Kidney (tissue), 14 donors: ENCODE measurements around the gene CYP11A1. TPM values are rescaled to one million over a fixed set of nuclear protein-coding genes. Genes with fewer than 3 reads are reported as not detected.
A peak's percentile ranks its signal among the peaks of the same experiment; 100 is the strongest.

Source experiments
- DNase-seq, 5 donors: peaks; one replicate each; pipeline ENCODE4 v3.0.0-alpha.2; 2013 to 2020
- FAIRE-seq: peaks from 2 replicates; lab custom pipeline; 2012; peaks lifted over from hg19 to GRCh38; lab: Jason Lieb, UNC
- H3K27ac ChIP-seq, 2 donors: one replicate each; pipeline ENCODE4 v1.7.0; 2013; ENCODE audit warnings: low read depth in 2 of 2, low read length in 2 of 2, inconsistent platforms in 1 of 2
- H3K27me3 ChIP-seq: one replicate; pipeline ENCODE4 v1.7.1; 2013; ENCODE audit warnings: low read length, inconsistent platforms; ENCODE audit not compliant: control insufficient read depth, insufficient read depth
- H3K36me3 ChIP-seq, 3 donors: one replicate each; pipeline versions ENCODE4 v1.7.0 to v1.7.1; 2013; ENCODE audit warnings: low read length in 3 of 3, control low read depth in 1 of 3, inconsistent platforms in 1 of 3; ENCODE audit not compliant: insufficient read depth in 3 of 3, control insufficient read depth in 2 of 3
- H3K4me1 ChIP-seq, 3 donors: one replicate each; pipeline versions ENCODE4 v1.7.0 to v1.7.1; 2013; ENCODE audit warnings: low read length in 3 of 3, inconsistent platforms in 1 of 3, low read depth in 1 of 3; ENCODE audit not compliant: control insufficient read depth in 2 of 3, insufficient read depth in 2 of 3
- H3K4me3 ChIP-seq, 3 donors: one replicate each; pipeline versions ENCODE4 v1.7.0 to v1.8.1; 2013; ENCODE audit warnings: low read length in 3 of 3, control low read depth in 1 of 3, inconsistent platforms in 1 of 3
- H3K9ac ChIP-seq, 3 donors: one replicate each; pipeline versions ENCODE4 v1.7.0 to v1.7.1; 2013; ENCODE audit warnings: low read length in 3 of 3, control low read depth in 1 of 3, inconsistent platforms in 1 of 3
- H3K9me3 ChIP-seq, 3 donors: one replicate each; pipeline versions ENCODE4 v1.7.0 to v1.7.1; 2013; ENCODE audit warnings: low read length in 3 of 3, control low read depth in 1 of 3, inconsistent platforms in 1 of 3; ENCODE audit not compliant: control insufficient read depth in 2 of 3, insufficient read depth in 1 of 3
- CTCF ChIP-seq: IDR thresholded peaks from 3 replicates; pipeline ENCODE4 v1.5.1; 2012; ENCODE audit warnings: mild to moderate bottlenecking, moderate library complexity, borderline replicate concordance; ENCODE audit not compliant: insufficient read depth; ENCODE audit errors: extremely low read depth
- intact Hi-C: fragments of 100-400 bp; cut with DNase I; formaldehyde crosslinking; loops from one replicate; pipeline ENCODE4 v1.11.1; 2022
- polyA plus RNA-seq: library from polyadenylated mRNA; stranded (reverse); fragments of 350-450 nt; fragmentation: Illumina TruSeq; extraction: RNeasy Lipid Tissue Mini Kit (QIAGEN cat#74804); gene quantifications from one replicate; pipeline ENCODE4 v1.2.3, GENCODE V29; 2014; ENCODE audit warnings: low read depth, low replicate concordance; ENCODE audit not compliant: insufficient read depth
- total RNA-seq: library from RNA; stranded (reverse); fragmentation: NEBNext Ultra II Directional; extraction: Animal tissue kit (Norgen Biotek cat#: 25700); gene quantifications from one replicate; pipeline ENCODE4 v1.2.1, GENCODE V29; 2021
- donor health status: control.
- donor health status: control.
- donor health status: control.
- donor health status: control.
- donor health status: control.
- donor health status: DM: yes; HTN: yes; CAD: no.
- donor health status: Normal renal cell carcinoma (clear cell type).

Gene CYP11A1
- total and polyA plus RNA-seq, 2 donors from 2014 or later, result 0.13 to 2.7 TPM

- TF ChIP-seq CTCF, result no peak
- H3K4me1 ChIP-seq, result no peaks in the 10 kb centered on the region
- no peaks in the 10 kb centered on the region for H3K9me3 ChIP-seq
- no peak overlapping the region for H3K27ac ChIP-seq
- peak in 1 of 5 donors; percentile 51 for DNase-seq
- no peak for FAIRE-seq
- no peaks in the 10 kb centered on the region for H3K27me3 ChIP-seq
- intact Hi-C loops, result no loop called here
- no peaks in the 10 kb centered on the region for H3K36me3 ChIP-seq
- H3K4me3 ChIP-seq, result no peak overlapping the region
- H3K9ac ChIP-seq, result no peak overlapping the region
Observed at GRCh38 chr15:74338676-74339075, 28.8 kb downstream of the CYP11A1 start.

- Histone ChIP-seq H3K9me3 (no peaks in the 10 kb centered on the region), H3K9ac (no peak overlapping the region), H3K4me3 (no peak overlapping the region), H3K36me3 (no peaks in the 10 kb centered on the region), H3K27ac (no peak overlapping the region), H3K27me3 (no peaks in the 10 kb centered on the region), H3K4me1 (no peaks in the 10 kb centered on the region)
- intact Hi-C loops, result no loop called here
- no peak for TF ChIP-seq CTCF
- peak in 1 of 5 donors; percentile 13 for DNase-seq
- FAIRE-seq, result no peak
Observed at GRCh38 chr15:74337607-74338211, 29.7 kb downstream of the CYP11A1 start.

- Histone ChIP-seq H3K9me3 (no peaks in the 10 kb centered on the region), H3K9ac (no peak overlapping the region), H3K27me3 (no peaks in the 10 kb centered on the region), H3K27ac (no peak overlapping the region), H3K4me3 (no peak overlapping the region), H3K36me3 (no peaks in the 10 kb centered on the region), H3K4me1 (no peaks in the 10 kb centered on the region)
- TF ChIP-seq CTCF, result no peak
- intact Hi-C loops, result no loop called here
- FAIRE-seq, result no peak
- peak in 1 of 5 donors; percentile 49 for DNase-seq
Observed at GRCh38 chr15:74337146-74337545, 30.3 kb downstream of the CYP11A1 start.
